Measurements from ENCODE around the gene PRR35.

Gene PRR35

GRCh38 chr16:519425-519824 lies 40.8 kb upstream of the PRR35 start:
- H3K4me3 ChIP-seq (ENCODE audit: low read depth, low read length): no peak overlapping the region
- no peak for TF ChIP-seq CTCF (IDR thresholded peaks at IDR 0.05; ENCODE audit: borderline replicate concordance, insufficient read depth, low read depth, low read length)

- no peak for TF ChIP-seq CTCF (IDR thresholded peaks at IDR 0.05; ENCODE audit: borderline replicate concordance, insufficient read depth, low read depth, low read length)
These were observed 40.1 kb upstream of the PRR35 start for GRCh38 chr16:519841-520687.

GRCh38 chr16:520847-521246 lies 39.3 kb upstream of the PRR35 start:
- no peak for TF ChIP-seq CTCF (IDR thresholded peaks at IDR 0.05; ENCODE audit: borderline replicate concordance, insufficient read depth, low read depth, low read length)
- H3K4me3 ChIP-seq (ENCODE audit: low read depth, low read length): no peak overlapping the region

More at GRCh38 chr16:519841-520687, 40.1 kb upstream of the PRR35 start:
- no peak overlapping the region for H3K4me3 ChIP-seq (ENCODE audit: low read depth, low read length)

- H3K4me3 ChIP-seq (ENCODE audit: low read depth, low read length): no peak overlapping the region
- no peak for TF ChIP-seq CTCF (IDR thresholded peaks at IDR 0.05; ENCODE audit: borderline replicate concordance, insufficient read depth, low read depth, low read length)
These were observed 38.6 kb upstream of the PRR35 start for GRCh38 chr16:521381-522210.

GRCh38 chr16:522320-523096 lies 37.7 kb upstream of the PRR35 start:
- no peak for TF ChIP-seq CTCF (IDR thresholded peaks at IDR 0.05; ENCODE audit: borderline replicate concordance, insufficient read depth, low read depth, low read length)
- no peak overlapping the region for H3K4me3 ChIP-seq (ENCODE audit: low read depth, low read length)

GRCh38 chr16:523097-523741 lies 37.0 kb upstream of the PRR35 start:
- H3K4me3 ChIP-seq (ENCODE audit: low read depth, low read length): no peak overlapping the region
- no peak for TF ChIP-seq CTCF (IDR thresholded peaks at IDR 0.05; ENCODE audit: borderline replicate concordance, insufficient read depth, low read depth, low read length)

Data from GM12875 (cell line).